AG09309 (cell line): ENCODE data around the gene RAB3IP.
A peak's percentile ranks its signal among the peaks of the same experiment; 100 is the strongest.

Experiments used
- DNase-seq: peaks from one replicate; pipeline ENCODE4 v3.0.0-alpha.2; 2010; ENCODE audit warnings: low read depth
- H3K4me3 ChIP-seq: 2 replicates; pipeline ENCODE4 v1.5.1; 2011; ENCODE audit warnings: mild to moderate bottlenecking, low read depth, low read length, moderate library complexity; ENCODE audit not compliant: control insufficient read depth
- CTCF ChIP-seq: IDR thresholded peaks from 2 replicates; pipeline ENCODE4 v1.5.1; 2011; ENCODE audit warnings: mild to moderate bottlenecking, low read depth, low read length, inconsistent platforms; ENCODE audit not compliant: insufficient read depth, control insufficient read depth; ENCODE audit errors: missing control alignments

RAB3IP gene

GRCh38 chr12:69738351-69739286 is at the start of gene RAB3IP:
Gene RAB3IP (plus strand): TSS chr12:69738860. CDS start chr12:69755409, 16,549 bp downstream.
- peak; percentile 18 for TF ChIP-seq CTCF
- no peak for DNase-seq
- H3K4me3 ChIP-seq, result peak within 1 kb of the TSS; percentile 39

- DNase-seq, result no peak
- H3K4me3 ChIP-seq, result no peak overlapping the region
- TF ChIP-seq CTCF, result no peak
Observed at GRCh38 chr12:69689638-69690037, 49.0 kb upstream of the RAB3IP start.

- H3K4me3 ChIP-seq, result no peak overlapping the region
- no peak for TF ChIP-seq CTCF
- no peak for DNase-seq
Observed at GRCh38 chr12:69694123-69694522, 44.5 kb upstream of the RAB3IP start.

GRCh38 chr12:69698054-69698453 is 40.6 kb upstream of the RAB3IP start:
- DNase-seq, result no peak
- H3K4me3 ChIP-seq, result no peak overlapping the region
- TF ChIP-seq CTCF, result no peak

GRCh38 chr12:69698769-69699540 is 39.7 kb upstream of the RAB3IP start, which contains the start of gene BEST3:
Gene BEST3 (minus strand): TSS chr12:69699303. CDS start chr12:69697798, 1,505 bp downstream.
- TF ChIP-seq CTCF, result no peak
- DNase-seq, result no peak
- H3K4me3 ChIP-seq, result no peak within 1 kb of the TSS

GRCh38 chr12:69701826-69702225 is 36.8 kb upstream of the RAB3IP start:
- TF ChIP-seq CTCF, result no peak
- DNase-seq, result no peak
- H3K4me3 ChIP-seq, result no peak overlapping the region
